ENCODE data around the gene MIER2.
"Not testable (repeated sequence)": the region's sequence is repeated elsewhere in the genome, so short reads cannot be mapped to it uniquely, and the experiment has no call there.

MIER2 gene

GRCh38 chr19:288911-289310 is 55.7 kb downstream of the MIER2 start:
- DNase-seq (ENCODE audit: low spot score), result no peak

- DNase-seq (ENCODE audit: low spot score), result no peak
Measured at GRCh38 chr19:287381-287871, 57.2 kb downstream of the MIER2 start.

- no peak for DNase-seq (ENCODE audit: low spot score)
Measured at GRCh38 chr19:283395-283794, 61.2 kb downstream of the MIER2 start.

DNA sequence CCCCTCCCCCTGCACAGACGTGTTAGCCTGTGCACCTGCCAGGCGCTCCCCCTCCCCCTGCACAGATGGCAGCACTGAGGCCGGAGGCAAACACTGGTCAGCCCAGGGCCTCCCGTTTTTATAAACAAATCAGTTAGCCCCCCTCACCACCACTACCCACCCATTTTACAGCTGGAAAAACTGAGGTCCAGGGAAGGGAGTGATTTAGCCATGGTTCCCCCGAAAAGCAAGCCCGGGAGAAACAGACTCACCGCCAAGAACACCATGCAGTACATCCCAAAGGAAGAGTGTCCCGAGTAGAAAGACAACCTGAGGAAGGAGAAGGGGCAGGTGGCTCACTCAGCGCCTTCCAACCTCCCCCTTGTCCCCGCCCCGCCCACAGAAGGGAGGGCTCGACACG is 62.1 kb downstream of the MIER2 start:
- no peak for DNase-seq (ENCODE audit: low spot score)

DNA sequence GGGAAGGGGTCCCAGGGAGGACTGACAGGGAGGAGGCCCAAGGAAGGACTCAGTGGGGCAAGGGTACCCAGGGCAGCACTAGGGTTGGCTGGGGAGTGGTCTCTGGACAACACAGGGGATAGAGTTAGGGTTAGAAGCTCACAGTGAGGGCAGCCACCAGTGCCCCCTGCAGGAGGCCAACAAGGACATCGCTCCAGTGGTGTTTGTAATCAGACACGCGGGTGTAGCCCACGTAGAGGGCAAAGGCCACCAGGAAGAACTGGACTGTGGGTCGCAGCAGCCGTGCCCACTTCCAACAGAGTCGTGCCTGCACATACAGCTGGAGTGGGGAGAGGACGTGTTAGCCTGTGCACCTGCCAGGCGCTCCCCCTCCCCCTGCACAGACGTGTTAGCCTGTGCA is 62.6 kb downstream of the MIER2 start:
- DNase-seq (ENCODE audit: low spot score), result no peak

GRCh38 chr19:281156-281853 is 63.3 kb downstream of the MIER2 start:
- DNase-seq (ENCODE audit: low spot score), result no peak

- DNase-seq (ENCODE audit: low spot score), result no peak
Measured at GRCh38 chr19:280541-281009, 64.0 kb downstream of the MIER2 start.

DNA sequence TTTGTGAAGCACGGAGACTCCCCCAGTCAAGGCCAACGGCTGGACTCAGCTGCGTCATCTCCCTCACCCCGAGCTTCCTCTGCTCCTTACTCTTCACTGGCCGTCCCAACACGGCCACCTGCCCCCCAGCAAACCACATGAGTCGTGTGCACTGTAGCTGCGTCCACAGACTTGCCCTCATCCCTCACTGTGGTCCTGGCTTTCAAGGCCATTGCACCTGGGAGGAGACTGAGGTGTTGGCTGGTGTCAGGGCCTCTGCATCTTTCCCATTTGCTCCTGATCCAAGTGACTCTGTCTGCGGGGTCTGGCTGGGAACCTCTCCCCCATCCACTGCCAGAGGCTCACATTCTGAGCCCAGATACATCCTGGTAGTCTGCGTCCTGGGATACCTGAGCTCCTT is 64.9 kb downstream of the MIER2 start:
- no peak for DNase-seq (ENCODE audit: low spot score)

DNA sequence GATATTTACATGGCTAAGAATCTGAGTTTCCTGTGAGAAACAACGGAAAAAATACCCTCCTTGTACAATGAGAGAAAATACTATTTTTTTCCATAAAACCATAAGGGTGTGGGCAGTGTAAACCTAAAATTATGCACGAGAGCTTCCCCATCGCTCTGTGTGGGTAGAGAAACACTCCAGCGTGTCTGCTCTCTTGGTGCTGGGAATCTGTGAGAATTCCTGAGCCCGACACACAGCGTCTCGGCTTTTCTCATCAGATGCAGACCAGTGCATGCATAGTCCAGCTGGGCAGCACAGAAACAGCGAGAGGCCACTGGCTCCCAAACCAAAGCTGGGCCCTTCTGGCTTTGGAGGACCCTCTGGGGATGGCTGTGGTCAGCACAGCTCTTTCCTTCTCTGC is 65.4 kb downstream of the MIER2 start:
- no peak for DNase-seq (ENCODE audit: low spot score)

- DNase-seq (ENCODE audit: low spot score), result no peak
Measured at GRCh38 chr19:277581-278165, 66.9 kb downstream of the MIER2 start.

- no peak for DNase-seq (ENCODE audit: low spot score)
Measured at GRCh38 chr19:277131-277530, 67.5 kb downstream of the MIER2 start.

DNA sequence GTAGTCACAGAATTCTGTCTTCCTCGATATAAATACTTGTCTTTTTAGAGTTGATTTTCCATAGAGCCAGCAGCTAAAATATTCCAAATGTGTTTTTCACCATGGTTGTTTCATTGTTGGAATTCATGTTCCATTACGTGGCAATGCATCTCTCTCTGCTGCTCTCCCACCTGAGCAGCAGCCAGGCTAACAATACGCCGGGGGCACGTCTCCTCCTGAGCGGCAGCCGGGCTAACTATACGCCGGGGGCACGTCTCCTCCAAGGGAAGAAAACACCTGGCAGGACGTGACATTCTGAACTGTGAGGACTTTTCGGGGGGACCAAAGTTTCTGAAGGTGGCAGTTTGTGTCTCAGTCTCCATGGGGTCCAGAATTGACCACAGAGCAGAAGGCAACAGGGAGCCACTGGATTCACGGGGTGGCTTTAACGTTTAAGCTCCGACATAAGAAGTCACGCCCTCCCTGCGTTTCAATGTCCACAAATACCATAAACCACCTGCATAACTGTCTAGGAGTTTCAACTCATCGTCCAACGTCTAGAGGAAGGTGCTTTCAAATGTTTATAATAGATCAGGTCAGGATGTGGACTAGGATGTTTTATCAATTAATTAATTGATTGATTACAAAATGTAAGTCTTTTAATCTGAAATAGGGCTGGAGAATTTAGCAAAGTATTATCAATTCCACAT is 68.5 kb downstream of the MIER2 start:
- DNase-seq (ENCODE audit: low spot score), result no peak

DNA sequence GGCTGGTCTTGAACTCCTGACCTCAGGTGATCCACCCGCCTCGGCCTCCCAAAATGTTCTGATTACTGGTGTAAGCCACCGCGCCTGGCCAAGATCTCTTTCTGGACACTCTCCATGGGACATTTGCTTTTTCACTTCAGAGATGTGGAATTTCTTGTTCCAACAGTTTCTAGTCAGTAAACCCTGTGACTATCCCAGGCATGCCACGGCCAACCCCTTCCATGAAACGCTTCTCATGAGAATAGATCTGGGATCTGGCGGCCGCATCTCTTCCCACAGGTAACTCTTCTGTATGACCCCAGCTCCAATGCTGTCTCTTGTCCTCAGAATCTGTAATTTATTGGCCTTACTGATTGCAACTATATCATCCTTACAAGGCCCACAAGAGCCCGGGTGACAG is 69.6 kb downstream of the MIER2 start:
- DNase-seq (ENCODE audit: low spot score), result no peak

- no peak for DNase-seq (ENCODE audit: low spot score)
Measured at GRCh38 chr19:273393-273792, 71.2 kb downstream of the MIER2 start.

DNA sequence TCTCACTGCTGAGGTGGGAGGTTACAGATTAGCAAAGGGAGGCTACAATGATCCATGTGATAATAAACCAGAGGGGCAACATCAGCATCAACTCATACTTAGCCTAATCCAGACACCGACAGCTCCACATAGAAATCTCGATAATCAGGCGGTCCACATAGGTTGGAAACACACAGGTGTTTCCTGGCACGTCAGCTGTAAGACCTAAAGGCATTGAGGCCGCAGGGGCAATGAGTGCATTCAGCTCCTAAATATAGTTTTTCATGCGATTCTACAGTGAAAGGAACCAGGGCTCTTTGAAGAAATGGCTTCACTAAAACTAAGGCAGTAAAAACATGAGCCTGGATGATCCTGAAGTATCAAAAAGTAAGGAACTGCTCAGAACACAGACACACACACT is 72.7 kb downstream of the MIER2 start:
- no peak for DNase-seq (ENCODE audit: low spot score)

- DNase-seq (ENCODE audit: low spot score), result not testable (repeated sequence)
Measured at GRCh38 chr19:270766-271318, 73.8 kb downstream of the MIER2 start.

DNA sequence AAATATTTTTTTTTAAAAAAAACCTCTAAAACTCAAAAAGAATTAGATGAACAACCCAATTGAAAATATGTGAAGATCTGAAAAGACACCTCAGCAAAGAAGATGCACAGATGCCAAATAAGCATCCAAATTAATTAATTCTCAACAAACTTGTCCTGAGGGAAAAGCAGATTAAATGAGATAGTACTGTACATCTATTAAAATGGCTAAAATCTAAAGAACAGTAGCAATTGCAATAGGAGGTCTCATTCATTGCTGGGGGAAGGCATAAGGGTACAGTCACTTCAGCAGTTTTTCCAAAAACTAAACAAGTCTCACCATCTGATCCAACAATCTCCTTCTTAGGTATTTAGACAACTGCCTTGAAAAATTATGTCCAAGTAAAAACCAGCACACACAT is 75.4 kb downstream of the MIER2 start:
- no peak for DNase-seq (ENCODE audit: low spot score)

GRCh38 chr19:262125-262524 is 82.5 kb downstream of the MIER2 start:
- DNase-seq (ENCODE audit: low spot score), result no peak

- not testable (repeated sequence) for DNase-seq (ENCODE audit: low spot score)
Measured at GRCh38 chr19:256804-257203, 87.8 kb downstream of the MIER2 start.

Data from SK-N-DZ (cell line).